IPS-15b (cell line): ENCODE data around the gene BANF2.

Experiments
- H3K27me3 ChIP-seq: one replicate; pipeline ENCODE4 v1.6.1; 2013; ENCODE audit warnings: low read length; ENCODE audit not compliant: control insufficient read depth, insufficient read depth
- H3K36me3 ChIP-seq: one replicate; pipeline ENCODE4 v1.6.1; 2013; ENCODE audit warnings: low read length; ENCODE audit not compliant: control insufficient read depth, insufficient read depth
- H3K4me1 ChIP-seq: one replicate; pipeline ENCODE4 v1.6.1; 2013; ENCODE audit warnings: mild to moderate bottlenecking, low read length; ENCODE audit not compliant: control insufficient read depth, insufficient read depth
- H3K4me3 ChIP-seq: one replicate; pipeline ENCODE4 v1.5.1; 2013; ENCODE audit warnings: low read depth, low read length
- H3K9ac ChIP-seq: one replicate; pipeline ENCODE4 v1.6.1; 2013; ENCODE audit warnings: low read depth, mild to moderate bottlenecking, low read length
- H3K9me3 ChIP-seq: one replicate; pipeline ENCODE4 v1.6.1; 2013; ENCODE audit warnings: mild to moderate bottlenecking, low read length; ENCODE audit not compliant: control insufficient read depth, insufficient read depth

Gene BANF2

DNA sequence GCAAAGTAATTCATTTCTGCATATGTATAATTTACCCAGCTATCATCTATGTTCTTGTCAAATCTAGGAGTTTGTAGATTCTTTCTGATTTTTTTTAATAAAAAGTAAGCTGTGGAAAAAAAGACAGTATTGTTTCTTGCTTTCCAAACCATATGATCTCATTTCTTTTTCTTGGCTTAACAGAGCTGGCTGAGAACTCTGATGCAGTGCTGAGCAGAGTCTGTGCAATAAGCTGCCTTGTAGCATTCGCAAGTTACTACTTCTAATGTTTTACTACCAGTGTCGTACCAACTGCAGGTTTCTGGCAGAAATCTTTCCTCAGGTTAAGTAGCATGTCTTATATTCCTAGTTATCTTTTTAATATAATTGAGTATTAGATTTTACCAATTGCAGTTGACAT, 33.3 kb upstream of the BANF2 start:
- H3K9ac ChIP-seq = no peak overlapping the region
- no peaks in the 10 kb centered on the region for H3K9me3 ChIP-seq
- no peaks in the 10 kb centered on the region for H3K27me3 ChIP-seq
- no peaks in the 10 kb centered on the region for H3K36me3 ChIP-seq
- peaks cover 8% of the 10 kb centered on the region for H3K4me1 ChIP-seq
- H3K4me3 ChIP-seq = no peak overlapping the region

DNA sequence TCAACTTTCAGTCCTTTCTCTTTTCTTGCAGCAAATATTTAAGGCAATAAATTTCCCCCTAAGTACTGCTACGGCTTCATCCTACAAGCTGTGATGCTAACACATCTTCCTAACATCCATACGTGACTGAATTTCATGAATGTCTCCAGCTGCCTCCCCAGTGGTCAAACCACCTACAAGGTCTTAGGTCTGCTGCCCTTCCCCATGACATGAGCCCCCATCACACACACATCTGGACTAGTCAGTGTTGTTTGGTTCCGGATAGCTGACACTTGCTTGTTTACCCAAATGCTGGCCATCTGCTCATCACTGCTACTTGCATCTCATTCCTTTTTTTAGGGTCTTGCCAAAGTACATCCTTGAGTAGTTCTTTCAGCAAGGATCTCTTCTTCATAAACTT, 32.3 kb upstream of the BANF2 start:
- H3K4me1 ChIP-seq = peaks cover 8% of the 10 kb centered on the region

DNA sequence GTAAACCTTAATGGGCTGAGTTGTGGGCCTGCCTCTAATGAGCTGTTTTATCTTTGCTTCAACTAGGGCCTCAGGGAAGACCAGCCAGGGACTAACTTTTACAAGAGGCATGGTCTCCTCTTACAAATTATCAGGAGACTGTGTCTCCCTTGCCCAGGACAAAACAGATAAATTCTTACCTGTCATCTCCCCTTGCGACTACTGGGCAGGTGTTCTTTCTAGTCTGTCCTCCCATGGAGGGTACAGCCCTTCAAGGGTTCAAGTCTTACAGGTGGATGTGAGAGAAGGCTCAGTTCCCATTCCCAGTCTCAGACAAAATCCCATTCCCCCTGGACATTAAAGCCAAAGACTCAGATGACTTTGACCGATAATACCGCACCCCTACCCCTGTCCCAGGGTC, 31.3 kb upstream of the BANF2 start:
- Histone ChIP-seq H3K4me1 (peaks cover 8% of the 10 kb centered on the region), H3K4me3 (no peak overlapping the region), H3K9ac (no peak overlapping the region), H3K9me3 (no peaks in the 10 kb centered on the region), H3K36me3 (no peaks in the 10 kb centered on the region), H3K27me3 (no peaks in the 10 kb centered on the region)

More for the DNA sequence above, 32.3 kb upstream of the BANF2 start:
- H3K9ac ChIP-seq = no peak overlapping the region
- no peaks in the 10 kb centered on the region for H3K36me3 ChIP-seq
- no peaks in the 10 kb centered on the region for H3K9me3 ChIP-seq
- H3K27me3 ChIP-seq = no peaks in the 10 kb centered on the region
- no peak overlapping the region for H3K4me3 ChIP-seq

DNA sequence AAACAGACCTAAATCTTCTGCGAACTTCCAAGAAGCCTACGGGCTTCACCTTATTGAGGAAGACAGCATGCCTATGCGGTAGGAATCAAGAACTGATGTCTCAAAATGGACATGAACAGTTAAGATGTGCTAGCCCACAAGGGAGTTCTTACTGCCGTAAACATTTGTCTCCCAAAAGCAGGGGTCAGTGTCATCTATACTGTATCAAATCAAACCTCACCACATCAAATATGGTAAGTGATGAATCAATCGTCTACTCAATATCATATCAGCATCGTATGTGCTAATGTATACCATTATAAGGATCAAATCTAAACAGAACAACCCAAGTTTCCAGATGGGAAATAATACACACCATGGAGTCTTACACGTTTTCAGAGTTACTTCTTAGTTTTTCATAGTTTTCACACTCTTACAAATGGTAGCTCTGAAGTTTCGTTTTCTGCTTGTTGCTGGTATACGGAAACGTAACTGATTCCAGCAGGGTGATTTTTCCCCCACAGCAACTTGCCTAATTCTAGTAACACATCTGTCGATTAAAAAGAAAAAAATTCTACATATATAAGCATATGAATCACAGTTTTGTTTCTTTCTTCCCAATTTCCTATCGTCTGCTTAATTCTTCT, 30.3 kb upstream of the BANF2 start:
- no peak overlapping the region for H3K4me3 ChIP-seq
- no peak overlapping the region for H3K9ac ChIP-seq
- no peaks in the 10 kb centered on the region for H3K9me3 ChIP-seq
- H3K4me1 ChIP-seq = peaks cover 8% of the 10 kb centered on the region
- H3K27me3 ChIP-seq = no peaks in the 10 kb centered on the region
- no peaks in the 10 kb centered on the region for H3K36me3 ChIP-seq

DNA sequence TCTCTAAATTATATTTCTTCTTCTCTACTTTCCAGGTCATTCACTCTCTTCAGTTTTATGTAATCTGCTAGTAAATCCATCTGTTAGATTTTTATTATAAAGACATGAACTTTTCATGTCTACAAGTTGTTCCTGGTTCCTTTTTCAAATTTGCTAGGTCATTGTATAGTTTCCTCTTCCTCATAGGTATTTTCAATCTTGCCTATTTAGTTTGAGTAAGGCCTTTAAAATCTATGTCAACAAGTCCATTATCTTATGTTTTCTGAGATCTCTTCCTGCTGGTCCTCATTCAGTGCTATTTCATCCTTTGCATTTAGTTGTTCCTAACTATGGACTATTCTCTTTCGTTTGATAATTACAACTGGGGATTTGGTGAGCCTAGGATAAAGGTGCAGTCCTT, 28.8 kb upstream of the BANF2 start:
- no peaks in the 10 kb centered on the region for H3K36me3 ChIP-seq
- peaks cover 8% of the 10 kb centered on the region for H3K4me1 ChIP-seq
- no peaks in the 10 kb centered on the region for H3K9me3 ChIP-seq
- no peak overlapping the region for H3K9ac ChIP-seq
- no peaks in the 10 kb centered on the region for H3K27me3 ChIP-seq
- H3K4me3 ChIP-seq = no peak overlapping the region

DNA sequence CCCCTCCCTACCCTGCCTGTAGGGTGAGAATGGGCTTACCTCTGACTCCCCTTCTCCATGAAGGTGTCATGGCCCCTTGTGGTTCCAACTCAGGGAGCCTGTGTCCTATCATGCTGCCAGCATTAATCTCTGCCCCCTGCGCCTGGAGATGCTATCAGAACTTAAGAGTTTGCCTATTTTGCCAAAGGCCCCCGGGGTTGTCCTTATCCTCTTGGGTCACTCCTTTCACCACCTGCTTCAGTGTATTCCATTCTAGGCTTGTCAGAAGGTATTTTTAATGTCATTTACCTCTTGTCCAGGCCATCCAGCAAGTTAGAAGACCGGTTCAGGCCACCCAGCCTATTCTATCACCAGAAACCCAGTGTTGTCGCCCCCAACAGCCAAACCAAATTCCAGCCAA, 28.2 kb upstream of the BANF2 start:
- no peaks in the 10 kb centered on the region for H3K9me3 ChIP-seq
- H3K4me3 ChIP-seq = no peak overlapping the region
- no peaks in the 10 kb centered on the region for H3K36me3 ChIP-seq
- H3K27me3 ChIP-seq = no peaks in the 10 kb centered on the region
- H3K4me1 ChIP-seq = peaks cover 8% of the 10 kb centered on the region
- no peak overlapping the region for H3K9ac ChIP-seq

DNA sequence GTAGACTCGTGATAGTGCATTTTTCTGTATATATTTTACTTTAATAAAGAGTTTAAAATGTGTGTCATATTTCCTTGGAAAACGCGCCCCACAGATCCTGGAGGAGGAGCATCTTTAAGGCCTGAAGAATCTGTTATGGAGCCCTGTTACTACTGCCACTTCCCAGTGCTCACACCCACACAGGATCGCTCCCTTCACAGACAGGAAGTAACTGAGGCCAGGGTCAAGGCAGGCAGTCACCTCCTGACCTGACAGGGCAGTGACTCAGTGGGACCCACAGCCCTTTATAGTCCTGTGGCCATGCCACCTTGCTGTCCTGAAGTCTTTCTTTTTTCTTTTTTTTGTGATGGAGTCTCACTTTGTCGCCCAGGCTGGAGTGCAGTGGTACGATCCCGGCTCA, 26.7 kb upstream of the BANF2 start:
- Histone ChIP-seq H3K4me1 (peaks cover 8% of the 10 kb centered on the region), H3K4me3 (no peak overlapping the region), H3K36me3 (peaks cover 1% of the 10 kb centered on the region), H3K9me3 (no peaks in the 10 kb centered on the region), H3K27me3 (no peaks in the 10 kb centered on the region), H3K9ac (no peak overlapping the region)

DNA sequence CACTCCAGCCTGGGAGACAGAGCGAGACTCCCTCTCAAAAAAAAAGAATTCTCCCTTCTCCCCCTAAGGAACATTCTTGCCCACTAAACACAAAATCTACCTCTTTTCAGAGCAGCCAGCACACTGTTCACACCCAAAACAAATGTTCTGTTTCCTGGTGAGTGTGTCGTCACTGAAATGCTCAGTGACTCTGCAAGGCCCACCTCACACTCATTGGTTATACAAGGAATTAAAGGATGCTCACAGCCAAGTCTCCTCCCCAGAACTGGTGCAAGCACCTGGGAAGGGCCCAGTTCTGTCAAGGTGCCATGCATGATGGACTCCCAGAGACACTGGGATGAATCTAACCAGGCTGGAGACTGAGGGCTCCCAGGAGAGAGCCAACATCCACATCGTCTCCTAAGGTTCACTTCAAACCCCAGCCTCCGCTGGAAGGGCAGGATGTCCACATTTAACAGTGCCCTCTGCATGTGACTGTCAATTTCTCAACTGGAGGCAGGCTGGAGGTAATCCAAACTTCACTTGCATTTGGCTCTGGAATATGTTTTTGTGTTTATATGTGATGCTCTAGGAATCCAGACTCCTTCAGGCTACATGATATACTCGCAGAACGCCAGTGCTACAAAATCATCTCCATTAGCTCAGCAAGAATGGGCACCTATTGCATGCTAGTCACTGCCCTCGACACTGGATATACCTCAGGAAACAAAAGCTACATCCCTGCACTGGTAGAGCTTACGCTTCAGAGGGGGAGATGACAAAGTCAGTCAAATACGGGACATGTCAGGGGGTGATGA, 24.8 kb upstream of the BANF2 start:
- no peak overlapping the region for H3K9ac ChIP-seq

DNA sequence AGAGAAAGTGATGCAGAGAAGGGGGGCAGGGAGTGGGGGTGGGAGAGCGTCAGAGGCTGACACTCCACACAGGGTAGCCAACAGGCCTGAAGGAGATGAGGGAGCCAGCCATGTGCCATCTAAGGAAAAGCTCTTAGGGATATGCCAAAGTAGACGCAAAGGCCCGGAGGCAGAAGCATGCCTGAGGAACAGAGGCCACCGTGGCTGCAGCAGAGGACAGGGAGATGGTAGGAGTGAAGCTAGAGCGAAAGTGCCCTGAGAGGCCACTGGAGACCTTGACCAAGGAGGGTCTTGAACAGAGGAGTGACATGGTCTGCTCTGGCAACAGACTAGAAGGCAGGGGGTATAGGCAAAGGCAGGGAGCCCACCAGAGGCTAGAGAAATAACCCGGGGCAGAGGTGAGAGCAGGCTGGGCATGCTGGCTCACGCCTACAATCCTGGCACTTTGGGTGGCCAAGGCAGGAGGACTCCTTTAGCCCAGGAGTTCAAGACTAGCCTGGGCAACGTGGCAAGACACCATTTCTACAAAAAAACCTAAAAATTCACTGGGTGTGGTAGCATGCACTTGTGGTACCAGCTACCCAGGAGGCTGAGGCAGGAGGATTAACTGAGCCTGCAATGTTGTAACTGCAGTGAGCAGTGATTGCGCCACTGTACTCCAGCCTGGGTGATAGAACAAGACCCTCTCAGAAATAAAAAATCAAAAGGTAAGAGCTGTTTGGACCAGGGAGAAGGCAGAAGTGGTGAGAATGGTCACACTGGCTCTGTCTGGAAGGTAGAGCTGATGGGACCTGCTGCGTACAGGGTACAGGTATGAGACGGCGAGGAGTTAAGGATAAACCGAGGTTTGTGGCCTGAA, 24.0 kb upstream of the BANF2 start:
- H3K9ac ChIP-seq = no peak overlapping the region
- no peaks in the 10 kb centered on the region for H3K9me3 ChIP-seq
- no peak overlapping the region for H3K4me3 ChIP-seq
- peaks cover 11% of the 10 kb centered on the region for H3K36me3 ChIP-seq
- H3K4me1 ChIP-seq = peaks cover 11% of the 10 kb centered on the region
- no peaks in the 10 kb centered on the region for H3K27me3 ChIP-seq

More for the DNA sequence above, 24.8 kb upstream of the BANF2 start:
- H3K9me3 ChIP-seq = no peaks in the 10 kb centered on the region
- no peak overlapping the region for H3K4me3 ChIP-seq
- peaks cover 9% of the 10 kb centered on the region for H3K4me1 ChIP-seq
- peaks cover 10% of the 10 kb centered on the region for H3K36me3 ChIP-seq
- H3K27me3 ChIP-seq = no peaks in the 10 kb centered on the region

DNA sequence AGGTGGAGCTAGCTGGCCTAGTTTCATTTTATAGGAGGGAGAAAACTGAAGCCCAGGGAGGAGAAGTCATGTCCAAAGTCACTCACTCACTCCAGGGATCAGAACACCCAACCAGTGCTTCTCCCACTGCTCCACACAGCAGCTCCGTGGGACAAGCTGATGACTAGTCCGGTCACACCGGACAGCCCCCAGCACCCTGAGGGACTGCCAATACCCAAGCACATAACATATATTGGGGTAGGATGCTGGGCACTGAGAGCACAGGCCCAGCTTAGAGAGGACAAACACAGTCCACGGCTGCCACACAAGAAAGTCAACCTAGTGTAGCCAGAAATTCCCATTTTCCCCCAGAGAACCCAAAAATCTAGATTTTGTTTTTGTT, 23.4 kb upstream of the BANF2 start:
- H3K9ac ChIP-seq = no peak overlapping the region
- H3K4me1 ChIP-seq = peaks cover 11% of the 10 kb centered on the region
- H3K36me3 ChIP-seq = peaks cover 11% of the 10 kb centered on the region
- H3K9me3 ChIP-seq = no peaks in the 10 kb centered on the region
- no peak overlapping the region for H3K4me3 ChIP-seq
- no peaks in the 10 kb centered on the region for H3K27me3 ChIP-seq

DNA sequence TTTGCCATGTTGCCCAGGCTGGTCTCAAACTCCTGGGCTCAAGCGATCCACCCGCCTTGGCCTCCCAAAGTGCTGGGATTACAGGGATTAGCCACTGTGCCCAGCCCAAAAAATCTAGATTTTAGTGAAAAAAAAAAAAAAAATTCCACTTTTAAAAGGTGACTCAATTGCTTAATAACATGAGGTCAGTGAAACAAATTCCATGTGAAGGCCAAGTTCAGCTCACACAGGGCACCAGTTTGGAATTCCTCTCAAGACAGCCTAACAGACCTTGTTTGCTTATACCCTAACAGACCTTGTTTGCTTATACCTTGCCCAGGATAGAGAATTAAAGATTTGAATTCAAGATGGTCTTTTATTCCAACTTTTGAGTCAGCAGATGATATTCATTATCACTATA, 22.8 kb upstream of the BANF2 start:
- no peak overlapping the region for H3K4me3 ChIP-seq

More for the DNA sequence above, 22.8 kb upstream of the BANF2 start:
- no peak overlapping the region for H3K9ac ChIP-seq
- peaks cover 11% of the 10 kb centered on the region for H3K4me1 ChIP-seq
- H3K27me3 ChIP-seq = no peaks in the 10 kb centered on the region
- H3K36me3 ChIP-seq = peaks cover 11% of the 10 kb centered on the region
- H3K9me3 ChIP-seq = no peaks in the 10 kb centered on the region
